ENCODE results near the gene CGA. TPM values are rescaled to one million over a fixed set of nuclear protein-coding genes. Genes with fewer than 3 reads are reported as not detected.

The CGA gene
- total RNA-seq, 4 donors from 2014 or later = 0.53 to 5.7 TPM; not detected in 2

- Histone ChIP-seq H3K4me3 (no peak overlapping the region), H3K9me3 (no peaks in the 10 kb centered on the region), H3K36me3 (no peaks in the 10 kb centered on the region), H3K4me1 (no peaks in the 10 kb centered on the region), H3K27ac (no peak overlapping the region), H3K27me3 (peaks cover 10% of the 10 kb centered on the region)
- 95% methylated on average over 5 of the region's 5 CpGs for WGBS
- TF ChIP-seq CTCF (IDR thresholded peaks at IDR 0.05) (no peak), EP300 (IDR thresholded peaks at IDR 0.05) (no peak), POLR2A (IDR thresholded peaks at IDR 0.05) (no peak), POLR2AphosphoS5 (IDR thresholded peaks at IDR 0.05) (no peak)
- no peak for DNase-seq (ENCODE audit: low spot score in 2 of 2)
Measured at GRCh38 chr6:87124074-87124473, 29.2 kb upstream of the CGA start.

DNA sequence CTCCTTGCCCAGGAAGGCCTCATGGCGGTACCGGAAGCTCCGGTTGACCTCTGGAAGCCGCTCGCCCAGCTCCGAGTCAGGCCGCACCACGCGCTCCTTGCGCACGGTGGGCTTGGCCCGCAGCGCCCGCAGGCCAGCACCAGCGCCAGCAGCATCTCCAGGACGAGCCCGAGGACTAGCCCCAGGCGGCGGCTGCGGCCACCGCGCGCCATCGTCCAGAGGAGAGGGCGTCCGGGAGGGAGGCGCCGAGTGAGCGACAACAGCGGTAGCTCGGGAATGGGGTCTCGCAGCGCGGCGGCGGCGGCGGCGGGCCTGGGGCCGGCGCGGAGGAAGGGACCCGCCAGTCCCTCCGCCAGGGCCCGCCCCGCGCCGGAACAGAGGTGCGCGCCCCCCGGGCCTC lies 27.6 kb upstream of the CGA start:
- Histone ChIP-seq H3K36me3 (no peaks in the 10 kb centered on the region), H3K27me3 (peaks cover 10% of the 10 kb centered on the region), H3K27ac (no peak overlapping the region), H3K4me1 (no peaks in the 10 kb centered on the region), H3K9me3 (no peaks in the 10 kb centered on the region), H3K4me3 (no peak overlapping the region)
- DNase-seq (ENCODE audit: low spot score in 2 of 2) = no peak
- TF ChIP-seq CTCF (IDR thresholded peaks at IDR 0.05) (no peak), EP300 (IDR thresholded peaks at IDR 0.05) (no peak), POLR2AphosphoS5 (IDR thresholded peaks at IDR 0.05) (no peak), POLR2A (IDR thresholded peaks at IDR 0.05) (no peak)
- WGBS = 52% methylated on average over 15 of the region's 51 CpGs

GRCh38 chr6:87118054-87118453 lies 23.1 kb upstream of the CGA start:
- WGBS = 80% methylated on average over 4 of the region's 4 CpGs
- DNase-seq (ENCODE audit: low spot score in 2 of 2) = no peak
- Histone ChIP-seq H3K36me3 (no peaks in the 10 kb centered on the region), H3K9me3 (no peaks in the 10 kb centered on the region), H3K27me3 (peaks cover 5% of the 10 kb centered on the region), H3K4me3 (no peak overlapping the region), H3K4me1 (no peaks in the 10 kb centered on the region), H3K27ac (no peak overlapping the region)
- TF ChIP-seq CTCF (IDR thresholded peaks at IDR 0.05) = no peak
- no peak for TF ChIP-seq EP300 (IDR thresholded peaks at IDR 0.05)
- TF ChIP-seq POLR2AphosphoS5 (IDR thresholded peaks at IDR 0.05) = no peak
- TF ChIP-seq POLR2A (IDR thresholded peaks at IDR 0.05) = no peak

DNA sequence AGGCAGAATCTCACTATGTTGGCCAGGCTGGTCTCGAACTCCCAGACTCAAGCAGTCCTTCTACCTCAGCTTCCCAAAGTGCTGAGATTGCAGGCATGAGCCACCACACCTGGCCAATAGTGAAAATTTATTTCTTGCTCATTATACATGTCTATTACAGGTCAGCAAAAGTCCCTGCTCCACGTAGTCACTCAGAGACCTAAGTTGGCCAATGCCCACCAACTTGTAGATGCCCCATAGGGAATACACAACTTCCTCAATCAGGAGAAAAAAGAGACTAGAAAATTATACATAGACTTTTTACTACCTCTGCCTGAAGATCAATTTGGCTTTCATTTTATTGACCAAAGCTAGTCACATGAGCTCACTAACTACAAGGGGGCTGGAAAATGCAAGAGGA lies 22.0 kb upstream of the CGA start:
- DNase-seq (ENCODE audit: low spot score in 2 of 2) = no peak
- Histone ChIP-seq H3K27me3 (no peaks in the 10 kb centered on the region), H3K4me1 (no peaks in the 10 kb centered on the region), H3K9me3 (no peaks in the 10 kb centered on the region), H3K27ac (no peak overlapping the region), H3K4me3 (no peak overlapping the region), H3K36me3 (no peaks in the 10 kb centered on the region)
- TF ChIP-seq POLR2A (IDR thresholded peaks at IDR 0.05) = no peak
- no peak for TF ChIP-seq CTCF (IDR thresholded peaks at IDR 0.05)
- TF ChIP-seq EP300 (IDR thresholded peaks at IDR 0.05) = no peak
- no peak for TF ChIP-seq POLR2AphosphoS5 (IDR thresholded peaks at IDR 0.05)
- WGBS = 90% methylated on average over 2 of the region's 2 CpGs

DNA sequence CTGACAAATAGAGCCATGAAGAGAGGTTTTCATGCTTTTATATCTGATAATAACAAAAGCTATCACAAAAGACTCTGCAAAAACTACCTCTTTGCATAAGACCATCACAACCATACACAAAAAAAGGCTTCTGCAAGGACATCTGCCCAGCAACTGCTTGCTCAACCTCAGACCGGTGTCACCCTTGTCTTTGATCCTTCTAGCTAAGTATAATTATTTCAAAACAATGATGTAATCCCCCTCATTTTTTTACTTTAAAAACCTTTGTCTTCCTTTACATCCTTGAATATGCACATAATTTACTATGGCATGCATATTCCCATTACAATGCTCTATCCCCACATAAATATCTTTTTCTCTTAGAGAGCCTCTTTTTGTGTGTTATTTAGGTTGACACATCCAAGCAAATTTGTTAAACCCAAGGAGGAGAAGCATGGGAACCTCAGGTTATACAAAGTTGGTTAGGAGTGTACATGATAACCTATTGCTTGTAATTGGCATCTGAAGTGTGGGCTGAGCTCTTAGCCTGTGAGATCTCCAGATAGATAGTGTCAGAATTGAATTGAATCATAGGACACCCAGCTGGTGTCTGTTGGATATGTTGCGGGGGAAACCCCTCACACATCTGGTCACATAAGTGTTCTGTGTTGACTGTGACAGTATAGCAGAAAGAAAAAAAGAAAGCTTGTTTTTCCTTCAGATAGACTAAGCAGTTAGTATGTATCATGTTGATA lies 20.7 kb upstream of the CGA start:
- Histone ChIP-seq H3K9me3 (no peaks in the 10 kb centered on the region), H3K27ac (no peak overlapping the region), H3K4me3 (no peak overlapping the region), H3K27me3 (no peaks in the 10 kb centered on the region), H3K4me1 (no peaks in the 10 kb centered on the region), H3K36me3 (no peaks in the 10 kb centered on the region)
- TF ChIP-seq POLR2AphosphoS5 (IDR thresholded peaks at IDR 0.05) (no peak), EP300 (IDR thresholded peaks at IDR 0.05) (no peak), POLR2A (IDR thresholded peaks at IDR 0.05) (no peak), CTCF (IDR thresholded peaks at IDR 0.05) (no peak)
- DNase-seq (ENCODE audit: low spot score in 2 of 2) = no peak
- WGBS = 54% methylated on average over 2 of the region's 2 CpGs

Data from suprapubic skin (tissue), 4 donors.